ENCODE results near the gene MLXIPL. TPM values are rescaled to one million over a fixed set of nuclear protein-coding genes. Genes with fewer than 3 reads are reported as not detected.
"Not testable (repeated sequence)": the region's sequence is repeated elsewhere in the genome, so short reads cannot be mapped to it uniquely, and the experiment has no call there.

Gene MLXIPL
- total RNA-seq, 1 experiment from 2014 or later: not detected

DNA sequence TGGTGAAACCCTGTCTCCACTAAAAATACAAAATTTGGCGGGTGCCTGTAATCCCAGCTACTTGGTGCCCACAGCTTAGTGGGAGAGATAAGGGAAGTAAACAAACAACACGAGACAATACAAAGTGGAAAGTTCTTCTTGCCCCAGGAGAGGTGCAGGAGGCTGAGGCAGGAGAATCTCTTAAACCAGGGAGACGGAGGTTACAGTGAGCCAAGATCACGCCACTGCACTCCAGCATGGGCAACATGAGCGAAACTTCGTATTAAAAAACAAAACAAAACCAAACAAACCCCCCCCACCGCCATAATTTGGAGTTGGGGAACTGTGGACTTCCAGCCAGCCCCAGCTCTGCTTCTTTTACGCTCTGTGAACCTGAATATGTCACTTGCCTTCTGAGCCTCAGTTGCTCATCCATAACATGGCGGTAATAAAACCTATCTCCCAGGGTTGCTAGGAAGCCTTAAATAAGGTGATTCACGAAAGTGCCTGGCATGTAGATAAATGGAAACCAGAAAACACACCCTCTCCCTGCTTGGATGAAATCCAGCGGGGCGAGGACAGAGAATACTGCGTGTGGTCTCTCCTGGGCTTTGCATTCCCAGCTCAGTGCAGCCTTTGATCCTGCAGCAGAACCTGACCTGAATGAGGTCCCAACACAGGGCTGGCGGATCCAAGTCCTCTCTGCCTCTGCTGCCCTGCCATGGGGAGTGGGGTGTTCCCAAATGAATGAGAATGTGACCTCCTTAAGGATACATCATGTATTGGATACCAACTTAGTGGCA is 10.2 kb downstream of the MLXIPL start:
- no peak overlapping the region for H3K4me2 ChIP-seq (ENCODE audit: low read depth, low read length, poor library complexity, severe bottlenecking)
- no peaks in the 10 kb centered on the region for H4K20me1 ChIP-seq (ENCODE audit: insufficient read depth, low read depth, low read length)
- H3K9me3 ChIP-seq (ENCODE audit: low read length): no peaks in the 10 kb centered on the region
- no peaks in the 10 kb centered on the region for H3K79me2 ChIP-seq (ENCODE audit: low read length)
- no peaks in the 10 kb centered on the region for H3K9me2 ChIP-seq (replicated peaks; ENCODE audit: insufficient read depth, low read length)
- H3K36me3 ChIP-seq (ENCODE audit: insufficient read depth, low read length): no peaks in the 10 kb centered on the region
- H3K9ac ChIP-seq (ENCODE audit: low read length): no peak overlapping the region
- H2AFZ ChIP-seq (ENCODE audit: low read length): no peak overlapping the region
- no peak for DNase-seq
- no peak overlapping the region for H3K4me3 ChIP-seq (ENCODE audit: low read length)
- H3K27ac ChIP-seq (ENCODE audit: low read length): no peak overlapping the region
- no peaks in the 10 kb centered on the region for H3K4me1 ChIP-seq (ENCODE audit: low read length)
- no peaks in the 10 kb centered on the region for H3K27me3 ChIP-seq (ENCODE audit: low read length)

DNA sequence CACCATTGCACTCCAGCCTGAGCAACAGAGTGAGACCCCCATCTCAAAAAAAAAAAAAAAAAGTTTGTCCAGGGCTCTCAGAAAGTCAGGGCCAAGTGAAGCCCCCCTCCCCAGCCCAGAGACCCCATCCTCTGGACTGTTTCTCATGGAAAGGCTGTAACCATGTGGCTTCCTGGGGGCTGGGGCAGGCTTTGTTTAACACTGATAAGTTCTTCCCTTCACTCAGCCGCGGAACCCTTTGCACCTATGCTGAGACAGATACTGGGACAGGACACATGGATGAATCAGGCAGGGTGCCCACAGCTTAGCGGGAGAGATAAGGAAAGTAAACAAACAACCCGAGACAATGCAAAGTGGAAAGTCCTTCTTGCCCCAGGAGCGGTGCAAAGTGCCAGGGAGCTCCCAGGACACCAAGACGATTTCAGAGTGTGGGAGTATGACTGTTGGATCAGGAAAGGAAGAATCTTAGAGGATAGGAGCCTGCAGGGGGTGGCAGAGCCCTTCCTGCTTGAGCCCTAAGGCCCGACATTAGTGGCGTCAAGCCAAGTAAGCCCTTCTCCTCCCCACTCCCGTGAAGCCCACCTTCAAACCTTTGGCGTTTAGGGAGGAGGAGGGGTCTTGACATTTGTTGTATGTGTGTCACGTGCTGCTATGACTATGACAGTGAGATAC is 11.6 kb downstream of the MLXIPL start:
- Histone ChIP-seq H3K9me2 (replicated peaks; ENCODE audit: insufficient read depth, low read length) (no peaks in the 10 kb centered on the region), H2AFZ (ENCODE audit: low read length) (no peak overlapping the region)

DNA sequence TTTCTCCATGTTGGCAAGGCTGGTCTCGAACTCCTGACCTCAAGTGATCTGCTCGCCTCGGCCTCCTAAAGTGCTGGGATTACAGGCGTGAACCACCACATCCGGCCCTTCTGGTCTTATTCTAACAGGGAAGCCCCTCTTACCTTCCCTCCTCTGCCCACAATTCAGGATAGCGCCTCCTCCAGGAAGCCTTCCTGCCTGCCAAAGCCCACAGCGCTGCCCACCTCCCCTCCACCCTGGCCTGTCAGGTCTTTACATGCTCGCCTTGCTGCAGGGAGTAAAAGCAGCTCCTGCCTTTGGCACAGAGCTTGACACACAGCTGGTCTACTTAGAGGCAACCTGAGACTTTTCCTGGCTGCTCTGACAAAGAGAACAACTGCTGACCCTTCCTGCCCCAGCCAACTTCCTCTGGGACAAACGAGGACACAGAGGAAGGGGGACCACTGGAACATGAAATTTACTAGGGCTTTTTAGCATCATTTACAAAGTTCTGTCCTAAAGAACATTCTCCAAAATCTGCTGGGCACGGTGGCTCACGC is 13.2 kb downstream of the MLXIPL start:
- no peaks in the 10 kb centered on the region for H3K36me3 ChIP-seq (ENCODE audit: insufficient read depth, low read length)

More for the DNA sequence above, 11.6 kb downstream of the MLXIPL start:
- H3K27ac ChIP-seq (ENCODE audit: low read length): no peak overlapping the region
- DNase-seq: no peak
- H3K79me2 ChIP-seq (ENCODE audit: low read length): no peaks in the 10 kb centered on the region
- H3K4me3 ChIP-seq (ENCODE audit: low read length): no peak overlapping the region
- H3K4me2 ChIP-seq (ENCODE audit: low read depth, low read length, poor library complexity, severe bottlenecking): no peak overlapping the region
- no peak overlapping the region for H3K9ac ChIP-seq (ENCODE audit: low read length)
- no peaks in the 10 kb centered on the region for H3K27me3 ChIP-seq (ENCODE audit: low read length)
- H4K20me1 ChIP-seq (ENCODE audit: insufficient read depth, low read depth, low read length): no peaks in the 10 kb centered on the region
- no peaks in the 10 kb centered on the region for H3K36me3 ChIP-seq (ENCODE audit: insufficient read depth, low read length)
- H3K4me1 ChIP-seq (ENCODE audit: low read length): no peaks in the 10 kb centered on the region
- no peaks in the 10 kb centered on the region for H3K9me3 ChIP-seq (ENCODE audit: low read length)

DNA sequence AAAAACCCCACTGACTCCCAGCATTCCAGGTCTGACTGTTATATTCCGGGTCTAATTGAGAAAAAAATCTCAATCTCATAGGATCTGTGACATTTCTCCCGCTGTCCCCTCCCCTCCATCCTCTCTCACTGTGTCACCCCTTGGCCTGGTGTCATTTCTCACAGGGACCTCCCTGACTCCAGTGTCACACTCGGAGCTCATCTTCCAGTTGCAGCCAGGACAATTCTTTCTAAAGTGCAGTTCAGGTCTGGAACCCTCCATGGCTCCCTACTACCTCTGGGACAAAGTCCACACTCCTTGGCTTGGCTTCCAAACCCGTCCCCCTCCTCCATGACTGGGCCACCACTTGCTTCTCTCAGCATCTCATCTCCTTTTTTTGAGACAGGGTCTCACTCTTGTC is 14.2 kb downstream of the MLXIPL start:
- H3K4me1 ChIP-seq (ENCODE audit: low read length): no peaks in the 10 kb centered on the region
- no peaks in the 10 kb centered on the region for H3K9me2 ChIP-seq (replicated peaks; ENCODE audit: insufficient read depth, low read length)
- H3K36me3 ChIP-seq (ENCODE audit: insufficient read depth, low read length): no peaks in the 10 kb centered on the region
- H3K27me3 ChIP-seq (ENCODE audit: low read length): no peaks in the 10 kb centered on the region
- no peaks in the 10 kb centered on the region for H3K9me3 ChIP-seq (ENCODE audit: low read length)
- no peak overlapping the region for H2AFZ ChIP-seq (ENCODE audit: low read length)
- no peak overlapping the region for H3K9ac ChIP-seq (ENCODE audit: low read length)
- no peaks in the 10 kb centered on the region for H4K20me1 ChIP-seq (ENCODE audit: insufficient read depth, low read depth, low read length)
- no peak for DNase-seq
- H3K4me2 ChIP-seq (ENCODE audit: low read depth, low read length, poor library complexity, severe bottlenecking): no peak overlapping the region
- H3K79me2 ChIP-seq (ENCODE audit: low read length): no peaks in the 10 kb centered on the region
- no peak overlapping the region for H3K4me3 ChIP-seq (ENCODE audit: low read length)
- H3K27ac ChIP-seq (ENCODE audit: low read length): no peak overlapping the region

More for the DNA sequence above, 13.2 kb downstream of the MLXIPL start:
- no peaks in the 10 kb centered on the region for H3K4me1 ChIP-seq (ENCODE audit: low read length)
- H2AFZ ChIP-seq (ENCODE audit: low read length): no peak overlapping the region
- H3K9me3 ChIP-seq (ENCODE audit: low read length): no peaks in the 10 kb centered on the region
- H3K27ac ChIP-seq (ENCODE audit: low read length): no peak overlapping the region
- H3K4me2 ChIP-seq (ENCODE audit: low read depth, low read length, poor library complexity, severe bottlenecking): no peak overlapping the region
- DNase-seq: no peak
- no peaks in the 10 kb centered on the region for H4K20me1 ChIP-seq (ENCODE audit: insufficient read depth, low read depth, low read length)
- H3K9ac ChIP-seq (ENCODE audit: low read length): no peak overlapping the region
- H3K79me2 ChIP-seq (ENCODE audit: low read length): no peaks in the 10 kb centered on the region
- H3K27me3 ChIP-seq (ENCODE audit: low read length): no peaks in the 10 kb centered on the region
- no peaks in the 10 kb centered on the region for H3K9me2 ChIP-seq (replicated peaks; ENCODE audit: insufficient read depth, low read length)
- no peak overlapping the region for H3K4me3 ChIP-seq (ENCODE audit: low read length)

DNA sequence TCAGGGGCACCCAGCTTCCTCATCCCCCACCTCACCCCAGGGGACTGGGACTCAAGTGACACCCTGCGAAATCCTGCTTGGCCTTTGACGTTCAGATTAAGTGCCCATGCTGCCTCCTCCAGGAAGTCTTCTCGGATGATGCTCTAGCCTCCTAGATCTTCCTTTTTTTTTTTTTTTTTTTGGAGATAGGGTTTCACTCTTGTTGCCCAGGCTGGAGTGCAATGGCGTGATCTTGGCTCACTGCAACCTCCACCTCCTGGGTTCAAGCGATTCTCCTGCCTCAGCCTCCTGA is 16.7 kb downstream of the MLXIPL start:
- not testable (repeated sequence) for H3K4me3 ChIP-seq (ENCODE audit: low read length); H3K9me2 ChIP-seq (replicated peaks; ENCODE audit: insufficient read depth, low read length); H3K4me1 ChIP-seq (ENCODE audit: low read length); H4K20me1 ChIP-seq (ENCODE audit: insufficient read depth, low read depth, low read length); H3K27me3 ChIP-seq (ENCODE audit: low read length); H2AFZ ChIP-seq (ENCODE audit: low read length); H3K4me2 ChIP-seq (ENCODE audit: low read depth, low read length, poor library complexity, severe bottlenecking); H3K9me3 ChIP-seq (ENCODE audit: low read length); H3K36me3 ChIP-seq (ENCODE audit: insufficient read depth, low read length); H3K27ac ChIP-seq (ENCODE audit: low read length); H3K79me2 ChIP-seq (ENCODE audit: low read length); DNase-seq; H3K9ac ChIP-seq (ENCODE audit: low read length)

DNA sequence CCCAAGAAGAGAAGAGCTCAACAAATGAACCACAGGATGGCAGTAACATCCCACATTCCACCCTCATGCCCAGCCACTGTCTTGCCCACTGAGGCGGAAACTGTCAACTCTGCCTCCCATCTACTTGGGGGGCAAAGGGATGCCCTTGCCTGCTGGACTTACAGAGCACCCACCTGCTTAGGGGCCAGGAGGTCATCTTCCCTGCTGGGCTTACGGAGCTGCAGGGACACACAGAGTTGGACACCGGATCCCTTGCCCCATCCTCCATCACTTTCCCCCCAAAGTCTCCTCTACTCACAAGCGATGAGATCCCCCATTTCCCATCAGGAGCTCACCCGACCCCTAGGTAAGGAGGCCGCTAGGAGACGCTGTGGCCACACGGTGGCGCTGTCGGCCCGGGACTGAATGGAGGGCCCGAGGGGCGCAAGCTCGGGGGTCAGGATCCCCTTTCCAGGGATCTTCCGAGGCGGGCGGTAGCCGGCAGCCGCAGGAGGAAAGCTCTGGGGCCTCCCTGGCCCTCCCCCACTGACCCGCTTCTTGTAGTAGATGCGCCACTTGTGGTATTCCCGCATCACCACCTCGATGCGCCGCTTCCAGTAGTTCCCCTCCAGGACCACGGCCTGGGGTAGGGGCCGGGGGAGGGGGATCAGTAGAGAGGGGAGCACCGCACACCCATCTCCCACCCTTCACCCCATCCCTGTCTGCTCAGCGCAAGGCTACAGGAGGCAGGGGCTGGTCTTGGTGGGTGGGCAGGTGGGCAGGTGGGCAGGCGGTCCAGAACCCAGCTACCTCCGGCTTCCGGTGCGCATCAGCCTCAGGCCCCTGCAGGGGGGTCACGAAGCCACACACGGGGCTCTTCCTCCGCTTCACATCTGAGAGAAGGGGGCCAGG is 17.3 kb downstream of the MLXIPL start:
- no peak overlapping the region for H3K27ac ChIP-seq (ENCODE audit: low read length)
- no peaks in the 10 kb centered on the region for H3K4me1 ChIP-seq (ENCODE audit: low read length)
- no peak overlapping the region for H3K4me3 ChIP-seq (ENCODE audit: low read length)
- no peak overlapping the region for H2AFZ ChIP-seq (ENCODE audit: low read length)
- H3K9me2 ChIP-seq (replicated peaks; ENCODE audit: insufficient read depth, low read length): no peaks in the 10 kb centered on the region
- no peaks in the 10 kb centered on the region for H4K20me1 ChIP-seq (ENCODE audit: insufficient read depth, low read depth, low read length)
- no peak overlapping the region for H3K4me2 ChIP-seq (ENCODE audit: low read depth, low read length, poor library complexity, severe bottlenecking)
- no peaks in the 10 kb centered on the region for H3K9me3 ChIP-seq (ENCODE audit: low read length)
- no peaks in the 10 kb centered on the region for H3K79me2 ChIP-seq (ENCODE audit: low read length)
- no peaks in the 10 kb centered on the region for H3K36me3 ChIP-seq (ENCODE audit: insufficient read depth, low read length)
- H3K27me3 ChIP-seq (ENCODE audit: low read length): no peaks in the 10 kb centered on the region
- no peak overlapping the region for H3K9ac ChIP-seq (ENCODE audit: low read length)
- DNase-seq: peak; percentile 88

DNA sequence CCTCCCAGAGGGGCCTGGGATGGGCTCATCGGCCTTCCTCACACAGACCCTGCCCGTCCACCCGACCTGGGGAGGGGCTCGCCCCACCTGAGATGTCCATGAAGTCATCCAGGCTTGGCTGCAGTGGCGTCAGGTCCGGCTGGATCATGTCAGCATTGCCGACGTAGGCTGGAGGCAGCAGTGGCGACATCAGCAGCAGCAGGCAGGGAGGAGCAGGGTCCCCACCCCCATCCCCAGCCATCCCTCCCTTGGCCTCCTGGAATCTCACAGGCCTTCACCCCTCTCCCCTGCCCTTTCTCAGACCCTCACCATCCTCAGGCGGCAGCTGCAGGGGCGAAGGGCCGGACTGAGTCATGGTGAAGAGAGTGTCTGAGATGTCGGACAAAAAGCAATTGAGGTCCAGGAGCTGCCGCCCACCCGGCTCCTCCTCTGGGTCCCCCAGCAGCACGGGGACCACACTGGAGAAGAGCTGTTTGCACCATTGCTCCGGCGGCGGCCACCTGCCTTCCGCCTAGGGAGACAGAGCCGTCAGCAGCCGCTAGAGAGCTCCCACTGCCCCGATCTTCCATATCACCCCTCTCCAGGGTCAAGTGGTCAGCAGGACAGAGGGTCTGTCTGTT is 18.6 kb downstream of the MLXIPL start:
- Histone ChIP-seq H3K4me2 (ENCODE audit: low read depth, low read length, poor library complexity, severe bottlenecking) (no peak overlapping the region), H3K9ac (ENCODE audit: low read length) (no peak overlapping the region), H3K4me3 (ENCODE audit: low read length) (no peak overlapping the region), H2AFZ (ENCODE audit: low read length) (no peak overlapping the region), H3K27ac (ENCODE audit: low read length) (no peak overlapping the region), H3K4me1 (ENCODE audit: low read length) (no peaks in the 10 kb centered on the region), H3K27me3 (ENCODE audit: low read length) (no peaks in the 10 kb centered on the region), H4K20me1 (ENCODE audit: insufficient read depth, low read depth, low read length) (no peaks in the 10 kb centered on the region), H3K9me3 (ENCODE audit: low read length) (no peaks in the 10 kb centered on the region), H3K36me3 (ENCODE audit: insufficient read depth, low read length) (no peaks in the 10 kb centered on the region), H3K79me2 (ENCODE audit: low read length) (no peaks in the 10 kb centered on the region), H3K9me2 (replicated peaks; ENCODE audit: insufficient read depth, low read length) (no peaks in the 10 kb centered on the region)
- DNase-seq: no peak

All from Karpas-422 (cell line).